ENCODE data around the gene TACC2. TPM values are rescaled to one million over a fixed set of nuclear protein-coding genes. Genes with fewer than 3 reads are reported as not detected.
A peak's percentile ranks its signal among the peaks of the same experiment; 100 is the strongest.

Gene TACC2
- total RNA-seq, 4 donors from 2014 or later, result 95.9 to 122 (median 114) TPM

DNA sequence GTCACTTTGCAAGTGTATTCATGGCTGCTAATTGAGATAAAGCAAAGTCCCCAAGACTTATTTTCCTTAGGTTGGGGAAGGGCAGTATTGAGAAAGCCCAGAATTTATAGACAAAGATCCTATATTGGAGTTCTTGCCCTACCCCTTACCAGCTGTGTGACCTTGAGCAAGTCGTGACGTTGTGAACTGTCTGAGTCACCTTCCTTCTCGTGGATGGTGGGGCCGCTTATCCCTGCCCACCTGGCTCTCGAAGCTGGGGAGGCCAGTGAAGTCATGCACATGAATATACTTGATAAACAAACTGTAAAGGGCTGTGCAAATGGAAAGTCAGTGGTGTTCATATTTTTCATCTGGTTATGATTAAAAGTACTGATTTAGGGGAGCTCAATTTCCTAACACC is 127.4 kb downstream of the TACC2 start:
- H3K4me1 ChIP-seq, result peaks cover 78 to 79% of the 10 kb centered on the region in 2 donors
- TF ChIP-seq POLR2A (IDR thresholded peaks at IDR 0.05), result no peak
- TF ChIP-seq, protein P1, sequence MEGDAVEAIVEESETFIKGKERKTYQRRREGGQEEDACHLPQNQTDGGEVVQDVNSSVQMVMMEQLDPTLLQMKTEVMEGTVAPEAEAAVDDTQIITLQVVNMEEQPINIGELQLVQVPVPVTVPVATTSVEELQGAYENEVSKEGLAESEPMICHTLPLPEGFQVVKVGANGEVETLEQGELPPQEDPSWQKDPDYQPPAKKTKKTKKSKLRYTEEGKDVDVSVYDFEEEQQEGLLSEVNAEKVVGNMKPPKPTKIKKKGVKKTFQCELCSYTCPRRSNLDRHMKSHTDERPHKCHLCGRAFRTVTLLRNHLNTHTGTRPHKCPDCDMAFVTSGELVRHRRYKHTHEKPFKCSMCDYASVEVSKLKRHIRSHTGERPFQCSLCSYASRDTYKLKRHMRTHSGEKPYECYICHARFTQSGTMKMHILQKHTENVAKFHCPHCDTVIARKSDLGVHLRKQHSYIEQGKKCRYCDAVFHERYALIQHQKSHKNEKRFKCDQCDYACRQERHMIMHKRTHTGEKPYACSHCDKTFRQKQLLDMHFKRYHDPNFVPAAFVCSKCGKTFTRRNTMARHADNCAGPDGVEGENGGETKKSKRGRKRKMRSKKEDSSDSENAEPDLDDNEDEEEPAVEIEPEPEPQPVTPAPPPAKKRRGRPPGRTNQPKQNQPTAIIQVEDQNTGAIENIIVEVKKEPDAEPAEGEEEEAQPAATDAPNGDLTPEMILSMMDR (IDR thresholded peaks at IDR 0.05), result no peak
- H3K27me3 ChIP-seq, result no peaks in the 10 kb centered on the region
- H3K36me3 ChIP-seq, result no peaks in the 10 kb centered on the region
- WGBS, 2 donors, result 47 to 65% methylated on average over 5 of the region's 5 CpGs
- peak overlapping the region; percentile 100 for H3K27ac ChIP-seq
- H3K4me3 ChIP-seq (replicated peaks in 1 of 3), result no peak overlapping the region
- DNase-seq, result peak; percentile 25 to 59
- intact Hi-C loops (cut with DNase I), result loop anchor here (10.0 kb wide), 1 partner anchor 62 kb away; no protein-coding TSS in a partner anchor
- H3K9me3 ChIP-seq, result no peaks in the 10 kb centered on the region

DNA sequence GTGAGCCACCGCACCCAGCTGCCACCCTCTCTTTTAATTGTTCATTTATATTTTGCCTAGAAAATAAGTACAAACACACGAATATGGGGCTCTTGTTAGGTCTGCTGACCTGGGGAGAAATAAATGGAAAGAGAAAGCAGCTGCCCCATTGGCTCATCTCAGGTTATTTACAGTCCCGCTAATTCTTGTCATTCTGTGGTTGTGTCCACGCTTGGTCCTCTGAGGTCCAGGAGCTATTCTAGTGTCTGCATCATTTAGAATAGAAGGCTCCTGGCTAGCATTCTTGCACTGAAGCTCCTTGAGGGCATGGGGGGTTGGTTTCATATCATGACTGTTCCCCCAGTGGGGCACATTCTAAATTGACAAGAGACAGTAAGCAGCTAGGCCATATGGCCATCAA is 128.5 kb downstream of the TACC2 start:
- Histone ChIP-seq H3K4me3 (replicated peaks in 1 of 3) (no peak overlapping the region), H3K36me3 (no peaks in the 10 kb centered on the region), H3K9me3 (no peaks in the 10 kb centered on the region), H3K27ac (peak overlapping the region; percentile 100), H3K27me3 (no peaks in the 10 kb centered on the region), H3K4me1 (peaks cover 78 to 79% of the 10 kb centered on the region in 2 donors)
- no peak for TF ChIP-seq POLR2A (IDR thresholded peaks at IDR 0.05)
- TF ChIP-seq, protein P1 (IDR thresholded peaks at IDR 0.05), result no peak
- intact Hi-C loops (cut with DNase I), result loop anchor here (10.0 kb wide), 1 partner anchor 63 kb away; no protein-coding TSS in a partner anchor
- 94% methylated on average over 4 of the region's 4 CpGs for WGBS, 2 donors
- DNase-seq, result no peak

DNA sequence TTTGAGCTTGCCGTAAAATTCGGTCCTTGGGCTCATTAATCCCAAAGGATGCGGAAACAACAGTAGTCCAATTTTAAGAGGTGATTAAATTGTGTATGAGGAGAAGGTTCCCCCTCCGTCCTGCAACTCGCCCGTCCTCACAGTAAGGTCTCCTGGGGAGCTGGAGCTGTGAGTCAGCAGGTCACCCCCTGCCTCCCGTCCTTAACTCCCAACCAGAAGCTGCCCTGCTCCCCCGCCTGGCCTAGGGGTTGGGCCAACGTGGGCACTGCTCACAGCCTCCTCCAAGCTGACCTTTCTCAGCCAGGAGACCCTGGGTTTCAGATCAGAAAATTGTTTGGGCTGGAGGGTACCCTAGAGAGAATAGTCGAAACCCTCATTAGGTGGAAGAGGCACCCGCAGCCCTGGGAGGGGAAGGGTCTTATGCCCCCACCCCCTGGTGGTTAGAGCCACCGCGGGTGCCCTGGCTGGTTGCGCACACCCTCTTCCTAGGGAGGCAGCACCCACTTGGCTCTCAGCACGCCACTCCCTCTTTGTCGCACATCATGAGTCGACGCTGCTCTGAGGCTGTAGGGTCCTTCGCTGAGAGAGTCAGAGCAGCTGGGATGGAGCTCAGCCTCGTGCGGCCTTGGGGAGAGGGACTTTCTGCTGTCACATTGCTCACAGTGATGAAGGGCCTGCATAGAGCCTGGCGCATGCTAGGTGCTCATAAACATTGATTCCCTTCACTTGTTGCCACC is 131.2 kb downstream of the TACC2 start:
- peak overlapping the region; percentile 100 for H3K27ac ChIP-seq
- WGBS, 2 donors, result 89 to 90% methylated on average over 16 to 22 of the region's 22 CpGs

DNA sequence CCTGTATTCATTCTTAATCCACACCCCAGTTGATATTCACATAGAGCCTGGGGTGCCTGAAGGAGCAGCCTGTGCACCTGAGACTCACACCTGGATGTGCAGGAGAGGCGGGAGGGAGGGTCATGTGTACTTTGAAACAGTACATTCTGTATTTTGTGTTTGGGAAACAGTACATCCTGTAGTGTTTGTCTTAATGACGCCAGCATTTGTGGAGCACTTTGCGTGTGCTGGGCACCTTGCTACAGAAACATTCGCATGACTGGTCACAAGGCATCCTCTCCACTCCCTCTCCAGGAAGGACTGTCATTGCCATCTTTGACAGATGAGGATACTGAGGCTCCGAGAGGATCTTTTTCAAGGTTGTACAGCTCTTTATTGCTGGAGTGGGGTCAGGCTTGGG is 132.1 kb downstream of the TACC2 start:
- DNase-seq, result peak; percentile 91
- no peaks in the 10 kb centered on the region for H3K27me3 ChIP-seq
- H3K4me1 ChIP-seq, result peaks cover 75 to 77% of the 10 kb centered on the region in 2 donors
- no peaks in the 10 kb centered on the region for H3K36me3 ChIP-seq
- no peak overlapping the region for H3K4me3 ChIP-seq (replicated peaks in 1 of 3)
- intact Hi-C loops (cut with DNase I), result no loop called here
- 31 to 61% methylated on average over 5 of the region's 5 CpGs for WGBS, 2 donors
- peak overlapping the region; percentile 100 for H3K27ac ChIP-seq
- H3K9me3 ChIP-seq, result no peaks in the 10 kb centered on the region
- TF ChIP-seq POLR2A (IDR thresholded peaks at IDR 0.05), result peak in 1 of 2 donors; percentile 82
- TF ChIP-seq, protein P1 (IDR thresholded peaks at IDR 0.05), result peak in 1 of 6 experiments; percentile 31

More for the DNA sequence above, 131.2 kb downstream of the TACC2 start:
- Histone ChIP-seq H3K4me1 (peaks cover 76 to 77% of the 10 kb centered on the region in 2 donors), H3K36me3 (no peaks in the 10 kb centered on the region), H3K9me3 (no peaks in the 10 kb centered on the region), H3K27me3 (no peaks in the 10 kb centered on the region), H3K4me3 (replicated peaks in 1 of 3) (no peak overlapping the region)
- TF ChIP-seq, protein P1 (IDR thresholded peaks at IDR 0.05), result no peak
- no peak for TF ChIP-seq POLR2A (IDR thresholded peaks at IDR 0.05)
- intact Hi-C loops (cut with DNase I), result no loop called here
- no peak for DNase-seq

DNA sequence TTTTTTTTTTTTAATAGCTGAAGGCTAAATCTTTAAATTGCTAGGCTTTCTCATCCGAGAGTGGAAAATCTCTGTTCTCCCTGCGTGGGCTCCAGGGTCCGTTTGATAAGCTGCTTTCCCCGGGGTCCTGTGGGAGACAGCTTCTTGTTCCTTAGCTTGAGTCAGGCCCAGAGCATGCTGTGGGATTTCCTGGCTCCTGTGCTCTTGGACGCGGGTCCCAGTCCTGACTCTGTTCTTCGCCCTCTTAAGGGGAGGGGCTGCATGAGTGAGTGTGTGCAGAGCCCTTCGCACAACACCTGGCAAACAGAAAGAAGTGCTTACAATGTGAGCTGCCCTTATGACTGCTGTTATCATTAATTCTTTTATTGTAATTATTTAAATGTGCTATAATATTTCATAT is 133.5 kb downstream of the TACC2 start:
- intact Hi-C loops (cut with DNase I), result no loop called here
- no peaks in the 10 kb centered on the region for H3K9me3 ChIP-seq
- no peak for DNase-seq
- no peaks in the 10 kb centered on the region for H3K27me3 ChIP-seq
- no peak overlapping the region for H3K4me3 ChIP-seq (replicated peaks in 1 of 3)
- no peaks in the 10 kb centered on the region for H3K36me3 ChIP-seq
- H3K4me1 ChIP-seq, result peaks cover 76 to 78% of the 10 kb centered on the region in 2 donors
- WGBS, 2 donors, result 83 to 84% methylated on average over 8 of the region's 8 CpGs
- TF ChIP-seq, protein P1 (IDR thresholded peaks at IDR 0.05), result no peak
- no peak for TF ChIP-seq POLR2A (IDR thresholded peaks at IDR 0.05)
- peak overlapping the region; percentile 69 to 100 (median 100) for H3K27ac ChIP-seq

All from thyroid gland (tissue), 4 donors.